Ishikawa (cell line): ENCODE results near the gene SPARCL1.

Source experiments
- CEBPB ChIP-seq: IDR thresholded peaks from 2 replicates; pipeline ENCODE4 v1.6.1; 2012
- CREB1 ChIP-seq: IDR thresholded peaks from 2 replicates; pipeline ENCODE4 v1.6.1; 2012; ENCODE audit warnings: low read depth
- EGR1 ChIP-seq: IDR thresholded peaks from 2 replicates; pipeline ENCODE4 v1.6.1; 2012
- EP300 ChIP-seq: IDR thresholded peaks from 2 replicates; pipeline ENCODE4 v1.6.1; 2012; ENCODE audit warnings: borderline replicate concordance
- FOXM1 ChIP-seq: IDR thresholded peaks from 2 replicates; pipeline ENCODE4 v1.6.1; 2012; ENCODE audit warnings: low read depth, borderline replicate concordance
- MAX ChIP-seq: IDR thresholded peaks from 2 replicates; pipeline ENCODE4 v1.6.1; 2012
- NFIC ChIP-seq: IDR thresholded peaks from 2 replicates; pipeline ENCODE4 v1.6.1; 2012
- RAD21 ChIP-seq: IDR thresholded peaks from 2 replicates; pipeline ENCODE4 v1.6.1; 2012; ENCODE audit warnings: low read depth
- REST ChIP-seq: IDR thresholded peaks from 2 replicates; pipeline ENCODE4 v1.6.1; 2012; ENCODE audit warnings: low read depth, mild to moderate bottlenecking
- TAF1 ChIP-seq: IDR thresholded peaks from 2 replicates; pipeline ENCODE4 v1.6.1; 2012; ENCODE audit warnings: low read depth, mild to moderate bottlenecking
- TCF12 ChIP-seq: IDR thresholded peaks from 2 replicates; pipeline ENCODE4 v1.6.1; 2012; ENCODE audit warnings: low read depth
- TEAD4 ChIP-seq: IDR thresholded peaks from 2 replicates; pipeline ENCODE4 v1.6.1; 2012
- USF1 ChIP-seq: IDR thresholded peaks from 2 replicates; pipeline ENCODE4 v1.6.1; 2012
- YY1 ChIP-seq: IDR thresholded peaks from 2 replicates; pipeline ENCODE4 v1.6.1; 2012; ENCODE audit warnings: low read depth
- ZBTB7A ChIP-seq: IDR thresholded peaks from 2 replicates; pipeline ENCODE4 v1.6.1; 2012; ENCODE audit warnings: low read depth

The SPARCL1 gene

GRCh38 chr4:87427518-87427868, 101.7 kb downstream of the SPARCL1 start:
- TF ChIP-seq YY1 (no peak), CEBPB (no peak)

GRCh38 chr4:87426865-87427517, 102.2 kb downstream of the SPARCL1 start:
- TF ChIP-seq MAX (no peak), FOXM1 (no peak)

- TF ChIP-seq MAX (no peak), TAF1 (no peak), CEBPB (no peak), TCF12 (no peak), RAD21 (no peak), REST (no peak), EGR1 (no peak), TEAD4 (no peak), USF1 (no peak), NFIC (no peak), ZBTB7A (no peak), FOXM1 (no peak), EP300 (no peak), YY1 (no peak), CREB1 (no peak)
Measured at GRCh38 chr4:87425711-87426110, 103.5 kb downstream of the SPARCL1 start.
